ENCODE data around the gene SYNRG.

The SYNRG gene

DNA sequence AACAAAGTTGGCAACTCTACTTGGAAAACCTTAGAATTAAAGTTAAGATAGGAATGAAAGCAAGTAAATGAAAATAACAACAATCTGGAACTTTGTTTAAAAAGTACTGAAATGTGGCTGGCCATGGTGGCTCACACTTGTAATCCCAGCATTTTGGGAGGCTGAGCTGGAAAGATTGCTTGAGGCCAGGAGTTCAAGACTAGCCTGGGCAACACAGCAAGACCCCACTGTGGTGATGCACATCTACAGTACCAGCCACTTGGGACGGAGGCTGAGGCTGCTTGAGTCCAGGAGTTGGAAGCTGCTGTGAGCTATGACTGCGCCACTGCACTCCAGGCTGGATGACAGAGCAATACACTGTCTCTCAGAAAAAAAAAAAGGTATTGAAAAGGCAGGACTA is 51.7 kb downstream of the SYNRG start:
- no peak overlapping the region for H3K4me3 ChIP-seq (ENCODE audit: low read depth, low read length)
- no peak for DNase-seq (ENCODE audit: low read depth)
- TF ChIP-seq, protein P1, sequence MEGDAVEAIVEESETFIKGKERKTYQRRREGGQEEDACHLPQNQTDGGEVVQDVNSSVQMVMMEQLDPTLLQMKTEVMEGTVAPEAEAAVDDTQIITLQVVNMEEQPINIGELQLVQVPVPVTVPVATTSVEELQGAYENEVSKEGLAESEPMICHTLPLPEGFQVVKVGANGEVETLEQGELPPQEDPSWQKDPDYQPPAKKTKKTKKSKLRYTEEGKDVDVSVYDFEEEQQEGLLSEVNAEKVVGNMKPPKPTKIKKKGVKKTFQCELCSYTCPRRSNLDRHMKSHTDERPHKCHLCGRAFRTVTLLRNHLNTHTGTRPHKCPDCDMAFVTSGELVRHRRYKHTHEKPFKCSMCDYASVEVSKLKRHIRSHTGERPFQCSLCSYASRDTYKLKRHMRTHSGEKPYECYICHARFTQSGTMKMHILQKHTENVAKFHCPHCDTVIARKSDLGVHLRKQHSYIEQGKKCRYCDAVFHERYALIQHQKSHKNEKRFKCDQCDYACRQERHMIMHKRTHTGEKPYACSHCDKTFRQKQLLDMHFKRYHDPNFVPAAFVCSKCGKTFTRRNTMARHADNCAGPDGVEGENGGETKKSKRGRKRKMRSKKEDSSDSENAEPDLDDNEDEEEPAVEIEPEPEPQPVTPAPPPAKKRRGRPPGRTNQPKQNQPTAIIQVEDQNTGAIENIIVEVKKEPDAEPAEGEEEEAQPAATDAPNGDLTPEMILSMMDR (IDR thresholded peaks at IDR 0.05; ENCODE audit: low read depth, low read length), result no peak
- TF ChIP-seq MYC (IDR thresholded peaks at IDR 0.05; ENCODE audit: low read depth, low read length) (no peak), POLR2A (IDR thresholded peaks at IDR 0.05; ENCODE audit: extremely low read depth, insufficient read length) (no peak)

DNA sequence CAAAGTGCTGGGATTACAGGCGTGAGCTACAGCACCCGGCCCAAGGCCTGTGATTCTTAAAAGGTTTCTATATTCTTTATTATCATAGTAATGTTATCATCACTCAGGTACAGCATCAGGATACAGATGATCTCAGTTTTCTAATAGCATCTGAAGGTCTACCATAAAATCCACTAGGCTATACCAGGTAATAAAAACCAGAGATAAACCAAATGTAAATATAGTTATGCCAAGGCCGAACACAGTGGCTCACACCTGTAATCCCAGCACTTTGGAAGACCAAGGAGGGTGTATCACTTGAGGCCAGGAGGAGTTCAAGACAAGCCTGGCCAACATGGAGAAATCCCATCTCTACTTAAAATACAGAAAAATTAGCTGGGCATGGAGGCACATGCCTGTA is 53.8 kb downstream of the SYNRG start:
- DNase-seq (ENCODE audit: low read depth), result no peak
- no peak overlapping the region for H3K4me3 ChIP-seq (ENCODE audit: low read depth, low read length)
- TF ChIP-seq, protein P1 (IDR thresholded peaks at IDR 0.05; ENCODE audit: low read depth, low read length), result no peak
- TF ChIP-seq POLR2A (IDR thresholded peaks at IDR 0.05; ENCODE audit: extremely low read depth, insufficient read length) (no peak), MYC (IDR thresholded peaks at IDR 0.05; ENCODE audit: low read depth, low read length) (no peak)
- TF ChIP-seq, protein P2, sequence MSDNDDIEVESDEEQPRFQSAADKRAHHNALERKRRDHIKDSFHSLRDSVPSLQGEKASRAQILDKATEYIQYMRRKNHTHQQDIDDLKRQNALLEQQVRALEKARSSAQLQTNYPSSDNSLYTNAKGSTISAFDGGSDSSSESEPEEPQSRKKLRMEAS (IDR thresholded peaks at IDR 0.05; ENCODE audit: low read depth, low read length), result no peak

DNA sequence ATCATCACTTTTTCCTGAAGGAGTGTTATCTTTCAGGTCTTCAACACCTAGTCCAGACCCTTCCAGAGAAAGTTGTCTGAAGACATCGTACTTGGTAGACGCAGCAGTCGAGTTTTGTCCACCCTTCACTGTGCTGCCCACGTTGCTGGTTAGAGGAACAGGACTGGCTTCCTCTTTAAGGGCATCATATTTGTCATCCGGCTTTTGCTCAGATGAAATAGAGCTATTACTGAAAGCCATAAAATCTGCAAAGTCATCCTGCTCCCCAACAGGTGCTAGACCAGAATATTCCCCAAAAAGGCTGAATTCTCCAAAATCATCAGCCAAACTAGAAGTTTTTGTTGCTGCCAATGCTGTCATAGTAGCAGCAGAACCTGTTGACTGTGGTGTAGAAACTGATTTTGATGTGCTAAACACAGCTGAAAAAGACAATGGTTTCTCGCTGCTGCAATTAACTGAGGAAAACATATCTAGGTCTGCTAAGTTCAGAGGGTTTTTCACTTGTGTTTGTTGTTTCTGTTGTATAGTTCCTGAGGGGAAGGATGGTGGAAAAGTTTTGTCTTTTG is 55.7 kb downstream of the SYNRG start:
- no peak for DNase-seq (ENCODE audit: low read depth)
- TF ChIP-seq POLR2A (IDR thresholded peaks at IDR 0.05; ENCODE audit: extremely low read depth, insufficient read length), result no peak
- TF ChIP-seq, protein P1 (IDR thresholded peaks at IDR 0.05; ENCODE audit: low read depth, low read length), result no peak
- H3K4me3 ChIP-seq (ENCODE audit: low read depth, low read length), result no peak overlapping the region

DNA sequence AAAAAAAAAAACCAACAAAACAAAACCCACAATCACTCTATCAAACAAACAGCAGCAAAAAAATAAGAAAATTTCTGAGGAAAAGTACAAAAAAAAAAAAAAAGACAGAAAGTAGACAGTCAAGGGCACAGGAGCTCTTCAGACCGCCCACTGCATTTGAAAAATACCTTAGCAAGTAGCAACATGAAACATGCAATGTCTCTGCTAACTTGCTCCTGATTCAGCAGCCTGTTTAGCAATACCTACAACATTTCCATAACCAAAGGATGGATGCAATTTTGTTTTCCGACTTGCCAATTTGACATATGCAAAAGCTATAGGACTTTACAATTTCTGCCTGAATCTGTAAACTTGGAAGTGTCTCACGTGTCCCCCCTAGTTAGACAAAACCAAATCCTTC is 57.4 kb downstream of the SYNRG start:
- TF ChIP-seq POLR2A (IDR thresholded peaks at IDR 0.05; ENCODE audit: extremely low read depth, insufficient read length), result no peak
- no peak for TF ChIP-seq MYC (IDR thresholded peaks at IDR 0.05; ENCODE audit: low read depth, low read length)
- TF ChIP-seq, protein P1 (IDR thresholded peaks at IDR 0.05; ENCODE audit: low read depth, low read length), result no peak
- TF ChIP-seq, protein P2 (IDR thresholded peaks at IDR 0.05; ENCODE audit: low read depth, low read length), result no peak
- DNase-seq (ENCODE audit: low read depth), result no peak

DNA sequence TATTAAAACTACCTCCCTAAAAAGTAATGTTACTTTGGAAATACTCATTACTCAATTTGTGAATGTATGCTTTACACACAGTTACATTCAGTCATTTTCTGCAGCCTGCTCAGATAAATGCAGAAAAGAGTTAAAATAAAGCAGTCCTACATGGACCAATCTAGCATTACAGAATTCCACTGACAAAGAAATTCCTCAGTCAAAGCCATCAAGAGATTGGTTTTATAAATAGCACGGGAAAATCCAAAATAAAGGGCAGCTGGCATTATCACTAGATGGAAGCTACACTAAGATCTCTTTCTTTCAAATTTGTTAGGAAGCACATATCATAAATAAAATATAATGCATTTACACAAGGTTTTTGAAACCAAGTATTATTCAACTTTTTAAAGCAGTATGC is 61.2 kb downstream of the SYNRG start:
- DNase-seq (ENCODE audit: low read depth), result no peak

More for the DNA sequence above, 57.4 kb downstream of the SYNRG start:
- H3K4me3 ChIP-seq (ENCODE audit: low read depth, low read length), result no peak overlapping the region

DNA sequence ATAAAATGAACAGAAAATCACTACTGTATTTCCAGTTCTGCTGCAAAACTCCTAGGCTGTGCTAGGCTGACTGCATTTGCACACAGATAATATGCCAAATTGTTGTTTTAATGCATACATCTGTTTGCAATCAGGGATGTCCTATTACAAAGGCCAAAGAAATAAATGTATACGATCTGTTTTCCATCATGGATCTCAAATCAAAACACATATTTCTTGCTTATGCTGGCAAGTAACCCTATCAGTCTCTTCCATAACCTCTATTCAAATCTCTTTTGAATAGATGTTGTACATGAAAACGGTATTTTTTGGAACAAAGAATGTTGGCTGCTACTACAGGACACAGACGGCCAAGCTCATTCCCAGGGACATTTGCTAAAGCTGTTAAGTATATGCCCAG is 62.9 kb downstream of the SYNRG start:
- TF ChIP-seq POLR2A (IDR thresholded peaks at IDR 0.05; ENCODE audit: extremely low read depth, insufficient read length), result no peak
- no peak for TF ChIP-seq MYC (IDR thresholded peaks at IDR 0.05; ENCODE audit: low read depth, low read length)
- TF ChIP-seq, protein P1 (IDR thresholded peaks at IDR 0.05; ENCODE audit: low read depth, low read length), result no peak
- TF ChIP-seq, protein P2 (IDR thresholded peaks at IDR 0.05; ENCODE audit: low read depth, low read length), result no peak
- H3K4me3 ChIP-seq (ENCODE audit: low read depth, low read length), result no peak overlapping the region
- no peak for DNase-seq (ENCODE audit: low read depth)

More for the DNA sequence above, 61.2 kb downstream of the SYNRG start:
- no peak overlapping the region for H3K4me3 ChIP-seq (ENCODE audit: low read depth, low read length)
- no peak for TF ChIP-seq POLR2A (IDR thresholded peaks at IDR 0.05; ENCODE audit: extremely low read depth, insufficient read length)
- TF ChIP-seq, protein P1 (IDR thresholded peaks at IDR 0.05; ENCODE audit: low read depth, low read length), result no peak

Measured in NB4 (cell line).